ENCODE data around the gene ZNF280C.
"Not testable (repeated sequence)": the region's sequence is repeated elsewhere in the genome, so short reads cannot be mapped to it uniquely, and the experiment has no call there.

The ZNF280C gene

DNA sequence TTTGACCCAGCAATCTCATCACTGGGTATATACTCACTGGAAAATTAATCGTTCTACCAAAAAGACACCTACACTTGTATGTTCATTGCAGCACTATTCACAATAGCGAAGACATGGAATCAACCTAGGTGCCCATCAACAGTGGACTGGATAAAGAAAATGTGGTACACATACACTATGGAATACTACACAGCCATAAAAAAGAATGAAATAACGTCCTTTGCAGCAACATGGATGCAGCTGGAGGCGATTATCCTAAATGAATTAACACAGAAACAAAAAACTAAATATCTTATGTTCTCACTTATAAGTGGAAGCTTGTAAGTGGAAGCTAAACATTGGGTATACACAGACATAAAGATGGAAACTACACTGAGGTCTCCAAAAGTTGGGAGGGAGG, 37.5 kb downstream of the ZNF280C start:
- H3K27ac Mint-ChIP-seq; intact Hi-C loops (cut with micrococcal nuclease); H3K4me3 Mint-ChIP-seq; H3K27me3 Mint-ChIP-seq; H3K9me3 Mint-ChIP-seq; H3K4me1 Mint-ChIP-seq (ENCODE audit: low read depth): not testable (repeated sequence)
- peaks cover 42% of the 10 kb centered on the region for H3K36me3 Mint-ChIP-seq (ENCODE audit: low read depth)

DNA sequence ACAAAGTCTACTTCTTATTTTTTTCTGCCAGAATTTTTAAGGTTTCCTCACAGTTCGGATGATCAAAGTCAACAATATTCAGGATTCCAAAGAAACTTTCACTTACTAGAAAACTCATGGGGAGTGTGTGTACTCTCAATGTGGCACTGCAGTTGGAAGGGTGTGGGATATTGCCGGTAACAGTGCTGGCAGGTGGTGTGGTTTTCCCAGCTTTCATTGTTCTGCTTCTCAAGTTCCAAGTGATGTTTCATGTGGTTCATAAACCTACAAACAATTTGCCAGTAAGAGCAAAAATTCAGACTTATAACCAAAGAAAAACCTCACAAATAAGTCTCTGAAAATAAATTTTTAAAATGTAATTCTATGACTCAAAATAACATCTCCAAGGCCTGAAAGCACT, 39.8 kb downstream of the ZNF280C start:
- Mint-ChIP-seq H3K9me3 (no peaks in the 10 kb centered on the region), H3K36me3 (ENCODE audit: low read depth) (peaks cover 20% of the 10 kb centered on the region), H3K4me1 (ENCODE audit: low read depth) (no peaks in the 10 kb centered on the region), H3K4me3 (no peak overlapping the region), H3K27me3 (no peaks in the 10 kb centered on the region), H3K27ac (no peak overlapping the region)
- intact Hi-C loops (cut with micrococcal nuclease): no loop called here

DNA sequence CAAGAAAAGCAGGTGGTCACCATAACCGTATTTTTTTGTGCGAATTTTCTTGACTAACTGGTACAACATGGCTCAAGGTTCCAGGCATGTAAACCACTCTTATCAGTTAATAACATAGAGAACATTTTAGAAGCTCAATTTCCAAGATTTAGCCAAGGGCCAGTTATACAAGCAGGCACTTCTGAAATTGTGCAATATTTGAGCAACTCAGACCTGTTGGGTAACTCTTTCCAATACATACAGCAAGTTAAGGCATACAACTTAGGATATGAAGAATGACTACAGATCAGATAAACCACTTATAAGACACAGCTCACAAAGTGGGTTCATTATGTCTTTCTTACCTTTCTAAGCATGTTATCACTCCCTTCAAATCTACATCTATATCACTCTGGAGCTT, 43.9 kb downstream of the ZNF280C start:
- no peaks in the 10 kb centered on the region for H3K4me1 Mint-ChIP-seq (ENCODE audit: low read depth)
- no peaks in the 10 kb centered on the region for H3K9me3 Mint-ChIP-seq
- H3K27me3 Mint-ChIP-seq: no peaks in the 10 kb centered on the region
- peaks cover 8% of the 10 kb centered on the region for H3K36me3 Mint-ChIP-seq (ENCODE audit: low read depth)
- intact Hi-C loops (cut with micrococcal nuclease): no loop called here
- no peak overlapping the region for H3K27ac Mint-ChIP-seq
- H3K4me3 Mint-ChIP-seq: no peak overlapping the region

DNA sequence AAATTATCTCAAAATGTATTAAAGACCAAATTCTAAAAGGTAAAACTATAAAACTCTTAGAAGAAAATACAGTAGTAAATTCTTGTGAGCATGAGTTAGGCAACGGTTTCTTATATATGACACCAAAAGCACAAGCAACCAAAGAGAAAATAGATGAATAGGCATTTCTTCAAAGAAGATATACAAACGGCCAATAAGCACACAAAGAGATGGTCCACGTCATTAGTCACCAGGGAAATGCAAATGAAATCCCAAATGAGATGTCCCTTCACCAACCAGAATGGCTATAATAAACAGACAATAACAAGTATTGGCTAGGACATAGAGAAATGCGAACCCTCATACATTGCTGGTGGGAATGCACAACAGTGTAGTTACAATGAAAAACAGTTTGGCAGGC, 52.4 kb downstream of the ZNF280C start:
- no peak overlapping the region for H3K27ac Mint-ChIP-seq
- intact Hi-C loops (cut with micrococcal nuclease): no loop called here
- H3K9me3 Mint-ChIP-seq: no peaks in the 10 kb centered on the region
- peaks cover 36% of the 10 kb centered on the region for H3K36me3 Mint-ChIP-seq (ENCODE audit: low read depth)
- no peaks in the 10 kb centered on the region for H3K27me3 Mint-ChIP-seq
- H3K4me3 Mint-ChIP-seq: no peak overlapping the region
- H3K4me1 Mint-ChIP-seq (ENCODE audit: low read depth): no peaks in the 10 kb centered on the region

DNA sequence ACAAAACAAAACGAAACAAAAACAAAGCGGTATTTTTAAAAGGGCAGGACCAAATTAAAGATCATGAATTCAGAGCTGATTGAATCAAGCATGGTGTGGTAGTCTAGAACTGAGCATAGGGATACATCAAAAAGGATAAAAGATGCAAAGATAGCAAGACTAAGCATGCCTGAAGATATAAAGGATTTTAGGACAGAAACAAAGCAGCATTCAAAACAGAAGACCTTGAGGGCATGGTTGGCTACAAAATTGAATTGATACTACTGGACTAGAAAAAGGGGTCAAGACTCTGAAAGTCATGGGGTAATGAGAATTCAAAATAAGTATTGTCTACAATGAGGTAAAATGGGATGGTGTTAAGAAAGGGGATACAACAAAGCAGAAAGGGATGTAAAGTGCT, 55.3 kb downstream of the ZNF280C start:
- Mint-ChIP-seq H3K36me3 (ENCODE audit: low read depth) (peaks cover 42% of the 10 kb centered on the region), H3K27ac (no peak overlapping the region), H3K4me1 (ENCODE audit: low read depth) (no peaks in the 10 kb centered on the region), H3K4me3 (no peak overlapping the region), H3K9me3 (no peaks in the 10 kb centered on the region), H3K27me3 (no peaks in the 10 kb centered on the region)
- intact Hi-C loops (cut with micrococcal nuclease): no loop called here

DNA sequence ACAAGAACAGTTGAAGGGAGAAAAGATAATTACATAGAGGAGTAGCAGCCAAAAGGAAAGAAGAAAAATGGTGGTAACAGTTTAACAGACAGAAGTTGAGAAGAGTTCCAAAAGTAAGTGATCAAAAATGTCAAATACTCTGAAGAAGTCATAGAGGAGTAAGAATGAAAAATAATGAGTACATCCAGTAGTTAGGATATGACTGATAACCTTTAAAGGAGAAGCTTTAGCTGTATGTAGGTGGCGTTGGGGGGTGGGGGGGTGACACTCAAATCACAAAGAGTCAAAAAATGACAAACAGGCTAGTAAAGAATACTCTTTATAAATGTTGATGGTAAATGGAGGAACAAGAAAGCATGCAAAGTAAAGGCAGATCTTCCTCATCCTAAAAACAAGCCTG, 56.3 kb downstream of the ZNF280C start:
- H3K4me1 Mint-ChIP-seq (ENCODE audit: low read depth): no peaks in the 10 kb centered on the region
- no peaks in the 10 kb centered on the region for H3K27me3 Mint-ChIP-seq
- no peak overlapping the region for H3K4me3 Mint-ChIP-seq
- no peaks in the 10 kb centered on the region for H3K9me3 Mint-ChIP-seq
- intact Hi-C loops (cut with micrococcal nuclease): no loop called here
- no peak overlapping the region for H3K27ac Mint-ChIP-seq
- peaks cover 47% of the 10 kb centered on the region for H3K36me3 Mint-ChIP-seq (ENCODE audit: low read depth)

DNA sequence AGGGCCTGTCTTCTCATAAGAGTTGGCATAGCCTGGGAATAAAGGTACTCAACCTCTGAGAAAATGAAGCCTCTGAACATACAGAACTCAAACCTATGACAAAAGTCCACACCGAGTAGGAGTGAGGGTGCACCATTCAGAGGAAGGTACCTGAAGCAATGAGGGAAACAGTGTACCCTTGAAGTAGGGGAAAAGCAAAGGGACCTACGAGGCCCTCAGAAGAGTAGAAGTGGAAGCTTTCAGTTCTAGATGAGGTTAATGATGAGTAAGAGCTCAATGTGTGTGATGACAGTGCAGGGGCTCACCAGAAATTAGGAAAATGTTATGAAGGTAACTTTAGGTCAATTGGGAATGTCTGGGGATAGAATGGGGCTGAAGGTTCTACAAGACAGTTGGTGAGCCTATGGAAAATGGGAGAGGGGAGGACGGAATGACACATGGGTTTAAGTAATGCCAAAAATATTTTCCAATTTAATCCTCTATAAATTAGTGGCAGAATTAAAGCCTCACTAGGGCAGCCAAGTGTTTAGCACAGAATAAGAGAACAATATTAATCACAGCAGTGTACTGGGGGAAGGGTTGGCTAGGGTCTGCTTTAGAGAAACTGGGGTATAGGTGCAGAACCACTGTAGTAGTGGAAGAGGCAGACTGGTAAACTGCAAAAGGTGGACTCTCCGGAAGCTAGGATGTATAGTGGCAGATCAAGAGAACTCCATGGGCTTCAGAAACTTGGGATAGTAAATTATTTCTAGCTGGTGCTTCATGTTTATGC, 57.1 kb downstream of the ZNF280C start:
- intact Hi-C loops (cut with micrococcal nuclease): no loop called here
- Mint-ChIP-seq H3K9me3 (no peaks in the 10 kb centered on the region), H3K36me3 (ENCODE audit: low read depth) (peaks cover 52% of the 10 kb centered on the region), H3K4me3 (no peak overlapping the region), H3K27ac (no peak overlapping the region), H3K4me1 (ENCODE audit: low read depth) (no peaks in the 10 kb centered on the region), H3K27me3 (no peaks in the 10 kb centered on the region)

DNA sequence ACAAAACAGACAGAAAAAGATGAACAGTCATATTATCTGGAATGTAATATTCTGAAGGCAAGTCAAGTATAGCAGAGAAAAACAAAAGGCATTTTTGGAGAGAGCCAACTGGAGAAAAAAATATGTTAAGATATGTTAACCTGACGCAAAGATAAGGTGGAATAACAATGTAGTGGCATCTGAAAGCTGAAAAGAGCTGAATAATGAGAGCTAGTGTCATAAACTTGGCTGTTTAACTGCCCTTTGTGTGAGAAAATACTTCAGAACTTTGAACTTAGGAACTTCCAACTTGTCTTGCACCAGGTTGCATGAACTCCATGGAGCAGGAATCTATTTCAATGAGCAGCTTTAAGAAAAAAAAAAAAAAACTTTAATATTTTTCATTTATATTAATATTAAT, 64.1 kb downstream of the ZNF280C start:
- Mint-ChIP-seq H3K4me3 (no peak overlapping the region), H3K36me3 (ENCODE audit: low read depth) (peaks cover 21% of the 10 kb centered on the region), H3K27ac (no peak overlapping the region), H3K27me3 (no peaks in the 10 kb centered on the region), H3K9me3 (no peaks in the 10 kb centered on the region), H3K4me1 (ENCODE audit: low read depth) (peaks cover 6% of the 10 kb centered on the region)
- intact Hi-C loops (cut with micrococcal nuclease): no loop called here

DNA sequence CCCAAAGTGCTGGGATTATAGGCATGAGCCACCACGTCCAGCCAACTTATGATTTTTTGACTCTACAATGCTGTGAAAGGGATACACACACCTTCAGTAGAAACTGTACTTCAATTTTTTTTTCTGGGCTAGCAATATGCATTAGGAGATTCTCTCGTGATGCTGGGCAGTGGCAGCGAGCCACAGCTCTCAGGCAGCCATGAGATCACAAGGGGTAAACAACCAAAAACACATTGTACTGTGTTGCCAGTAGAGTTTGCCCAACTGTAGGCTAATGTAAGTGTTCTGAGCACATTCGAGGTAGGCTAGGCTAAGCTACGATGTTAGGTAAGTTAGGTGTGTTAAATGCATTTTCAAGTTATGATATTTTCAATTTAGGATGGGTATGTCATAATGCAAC, 71.2 kb downstream of the ZNF280C start:
- H3K9me3 Mint-ChIP-seq: no peaks in the 10 kb centered on the region
- H3K4me3 Mint-ChIP-seq: no peak overlapping the region
- intact Hi-C loops (cut with micrococcal nuclease): no loop called here
- H3K27ac Mint-ChIP-seq: no peak overlapping the region
- peaks cover 18% of the 10 kb centered on the region for H3K4me1 Mint-ChIP-seq (ENCODE audit: low read depth)
- H3K27me3 Mint-ChIP-seq: no peaks in the 10 kb centered on the region
- no peaks in the 10 kb centered on the region for H3K36me3 Mint-ChIP-seq (ENCODE audit: low read depth)

DNA sequence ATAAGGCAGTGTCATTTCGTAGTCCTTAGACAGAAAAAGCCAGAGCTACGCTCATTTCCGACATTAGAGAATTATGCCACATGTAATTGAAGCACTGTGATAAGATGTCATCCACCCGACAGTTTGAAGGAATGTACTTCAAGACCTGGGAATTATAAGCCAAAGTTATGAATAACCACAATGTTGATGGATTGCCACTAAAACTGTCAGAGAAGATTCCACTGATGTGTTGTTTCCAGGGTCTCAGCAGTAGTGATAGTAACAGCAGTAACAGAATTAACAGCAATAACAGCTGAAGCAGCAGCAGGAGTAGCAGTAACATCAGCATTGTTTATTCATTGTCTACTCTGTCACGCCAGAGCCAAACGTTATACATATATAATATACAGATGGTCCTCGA, 72.2 kb downstream of the ZNF280C start:
- Mint-ChIP-seq H3K36me3 (ENCODE audit: low read depth) (no peaks in the 10 kb centered on the region), H3K4me1 (ENCODE audit: low read depth) (peaks cover 18% of the 10 kb centered on the region), H3K27me3 (no peaks in the 10 kb centered on the region), H3K4me3 (no peak overlapping the region), H3K27ac (no peak overlapping the region), H3K9me3 (no peaks in the 10 kb centered on the region)
- intact Hi-C loops (cut with micrococcal nuclease): no loop called here

DNA sequence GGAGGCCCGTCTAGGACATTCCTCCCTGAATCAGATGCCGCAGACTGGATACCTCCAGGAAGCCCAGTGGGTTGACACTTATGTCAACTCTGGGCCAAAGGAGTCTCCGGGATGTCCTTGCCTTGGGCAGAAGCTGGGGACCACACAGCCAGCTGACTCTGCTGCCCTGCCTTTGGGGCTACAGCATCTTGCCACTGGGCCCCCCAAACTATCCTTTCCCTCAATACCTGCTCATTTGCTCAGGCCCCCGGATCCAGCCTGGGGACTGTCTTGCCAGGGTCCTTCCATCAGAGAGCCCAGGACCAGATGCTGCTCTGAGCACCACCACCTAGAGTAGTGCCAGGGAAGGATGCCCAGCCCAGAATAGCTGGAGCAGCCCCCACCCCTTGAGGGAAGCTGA, 77.9 kb downstream of the ZNF280C start:
- peaks cover 9% of the 10 kb centered on the region for H3K4me1 Mint-ChIP-seq (ENCODE audit: low read depth)
- no peaks in the 10 kb centered on the region for H3K36me3 Mint-ChIP-seq (ENCODE audit: low read depth)
- no peak overlapping the region for H3K27ac Mint-ChIP-seq
- H3K27me3 Mint-ChIP-seq: no peaks in the 10 kb centered on the region
- intact Hi-C loops (cut with micrococcal nuclease): loop anchor here (2.0 to 5.0 kb wide), 2 partner anchors 44 to 110 kb away; no protein-coding TSS in a partner anchor
- no peaks in the 10 kb centered on the region for H3K9me3 Mint-ChIP-seq
- H3K4me3 Mint-ChIP-seq: no peak overlapping the region

DNA sequence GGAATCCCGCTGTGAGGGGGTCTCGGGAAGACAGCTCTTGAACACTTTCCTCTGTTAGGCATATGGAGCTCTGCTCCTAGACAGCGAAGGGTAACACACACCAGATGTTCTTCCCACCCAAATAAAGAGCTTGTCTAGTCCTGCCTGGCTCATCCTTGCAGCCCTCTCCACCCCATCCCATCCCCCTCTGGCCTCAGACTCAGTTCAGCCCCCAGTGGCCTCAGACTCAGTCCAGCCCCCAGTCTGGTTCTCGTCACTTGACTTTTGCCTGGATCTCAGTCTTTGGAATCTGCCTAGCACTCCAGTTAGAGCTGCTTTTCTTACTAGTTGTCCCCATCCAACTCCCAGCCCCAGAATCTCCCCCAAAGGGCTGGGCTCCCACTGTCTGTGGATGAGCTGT, 82.0 kb downstream of the ZNF280C start:
- intact Hi-C loops (cut with micrococcal nuclease): no loop called here
- Mint-ChIP-seq H3K36me3 (ENCODE audit: low read depth) (peaks cover 5% of the 10 kb centered on the region), H3K4me1 (ENCODE audit: low read depth) (peaks cover 15% of the 10 kb centered on the region), H3K27me3 (no peaks in the 10 kb centered on the region), H3K27ac (peak overlapping the region; percentile 27), H3K9me3 (no peaks in the 10 kb centered on the region), H3K4me3 (no peak overlapping the region)

DNA sequence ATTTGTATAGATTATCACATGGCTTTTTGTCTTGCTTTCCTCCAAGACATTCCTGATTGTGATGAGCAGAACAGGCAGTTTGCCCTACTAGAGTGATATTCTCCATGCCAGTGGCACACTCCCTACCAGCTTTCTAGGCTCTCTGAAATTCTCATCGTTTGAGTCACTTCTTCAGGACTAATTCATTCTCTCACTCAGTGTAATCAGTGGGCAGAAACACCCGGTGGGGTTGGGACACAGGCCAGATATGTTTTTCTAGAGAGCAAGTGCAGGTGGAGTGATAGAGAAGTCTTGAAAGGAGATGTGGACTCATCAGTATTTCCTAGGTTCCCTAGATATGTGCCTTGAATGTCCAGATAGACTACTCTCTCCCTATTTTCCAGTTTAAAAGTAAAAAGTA, 83.8 kb downstream of the ZNF280C start:
- Mint-ChIP-seq H3K27me3 (no peaks in the 10 kb centered on the region), H3K9me3 (no peaks in the 10 kb centered on the region), H3K27ac (no peak overlapping the region), H3K4me3 (no peak overlapping the region), H3K36me3 (ENCODE audit: low read depth) (peaks cover 8% of the 10 kb centered on the region), H3K4me1 (ENCODE audit: low read depth) (peaks cover 23% of the 10 kb centered on the region)
- intact Hi-C loops (cut with micrococcal nuclease): no loop called here

DNA sequence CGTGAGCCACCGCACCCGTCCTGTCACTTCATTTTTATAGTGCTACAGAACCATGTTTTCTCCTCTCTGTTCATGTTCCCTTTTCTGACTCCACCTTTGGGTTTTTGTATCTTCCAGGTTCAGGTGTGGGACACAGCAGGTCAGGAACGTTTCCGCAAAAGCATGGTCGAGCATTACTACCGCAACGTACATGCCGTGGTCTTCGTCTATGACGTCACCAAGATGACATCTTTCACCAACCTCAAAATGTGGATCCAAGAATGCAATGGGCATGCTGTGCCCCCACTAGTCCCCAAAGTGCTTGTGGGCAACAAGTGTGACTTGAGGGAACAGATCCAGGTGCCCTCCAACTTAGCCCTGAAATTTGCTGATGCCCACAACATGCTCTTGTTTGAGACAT, 84.5 kb downstream of the ZNF280C start:
- H3K9me3 Mint-ChIP-seq: no peaks in the 10 kb centered on the region
- peaks cover 30% of the 10 kb centered on the region for H3K4me1 Mint-ChIP-seq (ENCODE audit: low read depth)
- H3K4me3 Mint-ChIP-seq: peak overlapping the region; percentile 30
- peaks cover 13% of the 10 kb centered on the region for H3K36me3 Mint-ChIP-seq (ENCODE audit: low read depth)
- intact Hi-C loops (cut with micrococcal nuclease): no loop called here
- H3K27ac Mint-ChIP-seq: peak overlapping the region; percentile 75
- H3K27me3 Mint-ChIP-seq: no peaks in the 10 kb centered on the region

DNA sequence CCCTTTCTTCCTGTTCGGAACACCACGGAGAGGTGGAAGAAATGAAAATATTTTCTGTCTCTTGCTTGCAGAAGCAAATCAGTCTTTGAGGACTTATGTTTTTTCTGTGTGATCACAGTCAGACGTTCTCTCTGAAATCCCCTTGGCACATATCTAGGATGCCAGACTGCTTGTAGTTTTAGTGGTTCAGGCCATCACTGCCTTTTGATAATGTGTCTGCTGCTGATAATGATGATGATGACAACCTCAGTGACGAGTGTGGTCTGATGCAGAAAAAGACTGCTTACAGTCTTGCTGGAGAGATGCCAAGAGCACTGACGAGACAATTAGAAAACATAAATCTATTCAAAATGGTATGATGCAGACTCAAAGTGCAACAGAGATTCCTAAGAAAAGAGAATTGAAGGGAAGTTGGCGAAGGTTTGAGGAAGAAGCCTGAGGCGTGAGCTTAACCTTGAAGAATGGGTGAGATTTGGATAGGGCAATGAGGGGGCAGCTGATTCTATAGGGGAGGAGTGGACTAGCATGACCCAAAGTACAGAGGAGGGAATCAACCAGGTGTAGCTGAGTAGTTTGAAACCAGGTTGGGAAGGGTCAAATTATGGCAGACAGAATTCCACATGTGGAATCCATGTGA, 89.0 kb downstream of the ZNF280C start:
- intact Hi-C loops (cut with micrococcal nuclease): no loop called here
- Mint-ChIP-seq H3K36me3 (ENCODE audit: low read depth) (peaks cover 36% of the 10 kb centered on the region), H3K4me3 (peak overlapping the region; percentile 43), H3K27ac (peak overlapping the region; percentile 86), H3K4me1 (ENCODE audit: low read depth) (peaks cover 53% of the 10 kb centered on the region), H3K27me3 (no peaks in the 10 kb centered on the region), H3K9me3 (no peaks in the 10 kb centered on the region)

Measured in dendritic cell treated with granulocyte-macrophage colony-stimulating factor and Interleukin-4, amounts not matched to agents 40 ng/mL and 50 ng/mL, for 4 days (primary cell).